ENCODE data around the gene TAAR1.

The TAAR1 gene

DNA sequence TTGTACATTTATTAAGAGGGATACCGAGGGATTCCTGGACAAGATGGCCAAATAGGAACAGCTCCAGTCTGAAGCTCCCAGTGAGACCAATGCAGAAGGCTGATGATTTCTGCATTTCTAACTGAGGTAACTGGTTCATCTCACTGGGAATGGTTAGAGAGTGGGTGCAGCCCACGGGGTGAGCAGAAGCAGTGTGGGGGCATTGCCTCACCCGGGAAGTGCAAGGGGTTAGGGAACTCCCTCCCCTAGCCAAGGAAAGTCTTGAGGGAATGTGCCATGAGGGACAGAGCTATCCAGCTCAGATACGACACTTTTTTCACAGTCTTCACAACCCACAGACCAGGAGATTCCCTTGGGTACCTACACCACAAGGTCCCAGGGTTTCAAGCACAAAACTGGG lies 24.2 kb downstream of the TAAR1 start:
- no peaks in the 10 kb centered on the region for H3K79me2 ChIP-seq (ENCODE audit: low read length)
- no peaks in the 10 kb centered on the region for H4K20me1 ChIP-seq (ENCODE audit: insufficient read depth, low read length)
- H3K4me3 ChIP-seq (ENCODE audit: low read length): no peak overlapping the region
- no peaks in the 10 kb centered on the region for H3K27me3 ChIP-seq (replicated peaks; ENCODE audit: insufficient read depth, low read length)
- no peak for TF ChIP-seq EZH2 (optimal IDR thresholded peaks at IDR 0.05; ENCODE audit: low read depth, low read length)
- no peak overlapping the region for H3K9ac ChIP-seq (ENCODE audit: low read length)
- no peak for DNase-seq
- no peak overlapping the region for H3K27ac ChIP-seq (ENCODE audit: low read length)
- H3K36me3 ChIP-seq (replicated peaks; ENCODE audit: insufficient read depth, low read length): no peaks in the 10 kb centered on the region
- H3F3A ChIP-seq (ENCODE audit: insufficient read depth, low read length): no peaks in the 10 kb centered on the region
- peaks cover 8% of the 10 kb centered on the region; the same call in 1 of the 2 replicates for H3K4me1 ChIP-seq (ENCODE audit: low read length)
- no peaks in the 10 kb centered on the region for H3K9me3 ChIP-seq (replicated peaks; ENCODE audit: insufficient read depth, low read length)
- no peak overlapping the region for H3K4me2 ChIP-seq (ENCODE audit: low read depth, low read length)
- no peak overlapping the region for H2AFZ ChIP-seq (ENCODE audit: low read length)
- H3K9me2 ChIP-seq (replicated peaks; ENCODE audit: insufficient read depth, low read length): no peaks in the 10 kb centered on the region

- H3K9me2 ChIP-seq (replicated peaks; ENCODE audit: insufficient read depth, low read length): no peaks in the 10 kb centered on the region
- no peak overlapping the region for H3K4me3 ChIP-seq (ENCODE audit: low read length)
- H3K4me1 ChIP-seq (ENCODE audit: low read length): no peaks in the 10 kb centered on the region
- no peak overlapping the region for H3K9ac ChIP-seq (ENCODE audit: low read length)
- H3K79me2 ChIP-seq (ENCODE audit: low read length): no peaks in the 10 kb centered on the region
- no peaks in the 10 kb centered on the region for H3K9me3 ChIP-seq (replicated peaks; ENCODE audit: insufficient read depth, low read length)
- no peak overlapping the region for H3K27ac ChIP-seq (ENCODE audit: low read length)
- no peak overlapping the region for H2AFZ ChIP-seq (ENCODE audit: low read length)
- no peaks in the 10 kb centered on the region for H3K27me3 ChIP-seq (replicated peaks; ENCODE audit: insufficient read depth, low read length)
- no peak for DNase-seq
- H3F3A ChIP-seq (ENCODE audit: insufficient read depth, low read length): no peaks in the 10 kb centered on the region
- no peak for TF ChIP-seq EZH2phosphoT487 (IDR thresholded peaks at IDR 0.05; ENCODE audit: low read length)
- no peak for TF ChIP-seq EZH2 (optimal IDR thresholded peaks at IDR 0.05; ENCODE audit: low read depth, low read length)
- no peak for TF ChIP-seq CTCF (IDR thresholded peaks at IDR 0.05; ENCODE audit: low read length)
- no peaks in the 10 kb centered on the region for H4K20me1 ChIP-seq (ENCODE audit: insufficient read depth, low read length)
- H3K36me3 ChIP-seq (replicated peaks; ENCODE audit: insufficient read depth, low read length): no peaks in the 10 kb centered on the region
- H3K4me2 ChIP-seq (ENCODE audit: low read depth, low read length): no peak overlapping the region
These were observed 25.6 kb downstream of the TAAR1 start for GRCh38 chr6:132633362-132633761.

GRCh38 chr6:132624175-132624574 lies 34.8 kb downstream of the TAAR1 start, which contains the start of gene TAAR2:
TAAR2 (minus strand) TSS chr6:132624275; CDS start chr6:132624275, 0 bp downstream.
- Histone ChIP-seq H3K4me1 (ENCODE audit: low read length) (no peaks in the 10 kb centered on the region), H3K4me3 (ENCODE audit: low read length) (no peak within 1 kb of the TSS), H4K20me1 (ENCODE audit: insufficient read depth, low read length) (no peaks in the 10 kb centered on the region), H3K9me2 (replicated peaks; ENCODE audit: insufficient read depth, low read length) (no peaks in the 10 kb centered on the region), H3K79me2 (ENCODE audit: low read length) (no peaks in the 10 kb centered on the region), H3K9me3 (replicated peaks; ENCODE audit: insufficient read depth, low read length) (no peaks in the 10 kb centered on the region), H2AFZ (ENCODE audit: low read length) (no peak within 1 kb of the TSS), H3K4me2 (ENCODE audit: low read depth, low read length) (no peak within 1 kb of the TSS), H3K36me3 (replicated peaks; ENCODE audit: insufficient read depth, low read length) (no peaks in the 10 kb centered on the region), H3F3A (ENCODE audit: insufficient read depth, low read length) (no peaks in the 10 kb centered on the region), H3K27ac (ENCODE audit: low read length) (no peak within 1 kb of the TSS), H3K27me3 (replicated peaks; ENCODE audit: insufficient read depth, low read length) (no peaks in the 10 kb centered on the region), H3K9ac (ENCODE audit: low read length) (no peak within 1 kb of the TSS)
- TF ChIP-seq EZH2 (optimal IDR thresholded peaks at IDR 0.05; ENCODE audit: low read depth, low read length): no peak
- TF ChIP-seq EZH2phosphoT487 (IDR thresholded peaks at IDR 0.05; ENCODE audit: low read length): no peak
- TF ChIP-seq CTCF (IDR thresholded peaks at IDR 0.05; ENCODE audit: low read length): no peak
- no peak for DNase-seq

DNA sequence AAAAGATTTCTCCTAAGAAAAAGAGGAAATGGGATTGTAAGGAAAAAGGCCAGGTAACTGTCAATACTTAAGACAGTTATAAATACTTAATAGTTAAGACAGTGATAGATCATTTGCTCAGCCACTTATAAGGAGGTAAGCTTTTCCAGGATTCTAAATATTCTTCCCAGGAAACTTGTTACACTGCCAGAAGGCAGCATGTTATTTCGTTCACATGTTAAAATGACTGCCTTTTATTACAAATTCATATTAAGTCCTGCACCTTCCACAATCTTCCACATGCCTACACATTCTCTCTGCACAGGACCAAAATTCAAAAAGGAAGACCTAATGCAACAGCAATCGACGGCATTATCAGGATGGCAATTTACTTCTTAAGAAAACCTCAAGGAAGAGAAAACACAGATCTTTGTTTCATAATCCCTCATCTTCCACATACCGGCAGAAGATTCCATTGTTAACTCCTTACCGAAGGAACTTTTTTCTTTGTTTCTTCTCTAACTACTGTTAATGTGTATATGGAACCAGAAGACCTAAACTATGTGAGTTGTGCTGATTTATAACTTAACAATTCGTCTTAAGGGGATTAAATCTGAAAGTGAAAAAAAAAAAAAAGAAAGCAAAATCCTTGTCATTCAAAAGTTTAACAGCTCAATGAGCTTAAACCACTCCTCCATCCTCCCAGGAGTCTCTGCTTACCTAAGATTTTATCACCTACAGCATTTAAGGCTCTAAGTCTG lies 35.7 kb downstream of the TAAR1 start:
- TF ChIP-seq EZH2 (optimal IDR thresholded peaks at IDR 0.05; ENCODE audit: low read depth, low read length) (no peak), EZH2phosphoT487 (IDR thresholded peaks at IDR 0.05; ENCODE audit: low read length) (no peak), CTCF (IDR thresholded peaks at IDR 0.05; ENCODE audit: low read length) (no peak)
- no peaks in the 10 kb centered on the region for H3K79me2 ChIP-seq (ENCODE audit: low read length)
- H2AFZ ChIP-seq (ENCODE audit: low read length): no peak overlapping the region
- H3K9ac ChIP-seq (ENCODE audit: low read length): no peak overlapping the region
- no peaks in the 10 kb centered on the region for H3K27me3 ChIP-seq (replicated peaks; ENCODE audit: insufficient read depth, low read length)
- no peak overlapping the region for H3K4me3 ChIP-seq (ENCODE audit: low read length)
- H3K4me1 ChIP-seq (ENCODE audit: low read length): no peaks in the 10 kb centered on the region
- no peaks in the 10 kb centered on the region for H4K20me1 ChIP-seq (ENCODE audit: insufficient read depth, low read length)
- no peaks in the 10 kb centered on the region for H3K9me3 ChIP-seq (replicated peaks; ENCODE audit: insufficient read depth, low read length)
- H3K4me2 ChIP-seq (ENCODE audit: low read depth, low read length): no peak overlapping the region
- H3K9me2 ChIP-seq (replicated peaks; ENCODE audit: insufficient read depth, low read length): no peaks in the 10 kb centered on the region
- no peak overlapping the region for H3K27ac ChIP-seq (ENCODE audit: low read length)
- DNase-seq: no peak
- H3K36me3 ChIP-seq (replicated peaks; ENCODE audit: insufficient read depth, low read length): no peaks in the 10 kb centered on the region
- H3F3A ChIP-seq (ENCODE audit: insufficient read depth, low read length): no peaks in the 10 kb centered on the region

Measured in MM.1S (cell line).